Stimulated activated CD8-positive, alpha-beta memory T cell treated with anti-CD3 and anti-CD28 coated beads, Interleukin-4, amount 100 ng/mL, for 24 hours (primary cell): ENCODE results near the gene CD38.
"Not testable (repeated sequence)": the region's sequence is repeated elsewhere in the genome, so short reads cannot be mapped to it uniquely, and the experiment has no call there.

Source experiments
- DNase-seq: peaks from one replicate; pipeline ENCODE4 v3.0.0-alpha.2; 2020; ENCODE audit warnings: low read depth

CD38 gene

DNA sequence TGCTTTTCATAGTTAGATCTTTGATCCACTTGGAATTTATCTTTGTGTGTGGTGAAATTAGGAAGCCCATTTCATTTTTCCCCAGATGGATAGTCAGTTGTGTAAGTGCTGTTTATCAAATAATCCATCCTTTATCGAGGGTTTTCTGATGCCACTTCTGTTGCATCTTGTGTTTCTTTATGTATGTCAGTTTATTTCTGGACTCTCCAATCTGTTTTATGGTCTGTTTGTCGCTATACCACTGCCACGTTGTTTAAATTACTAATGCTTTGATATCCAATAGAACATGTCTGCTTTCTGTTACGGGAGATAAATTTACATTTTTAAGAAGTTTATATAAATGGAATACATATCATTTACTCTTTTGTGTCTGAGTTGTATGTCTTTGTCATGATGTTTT lies 21.0 kb downstream of the CD38 start:
- DNase-seq, result no peak

DNA sequence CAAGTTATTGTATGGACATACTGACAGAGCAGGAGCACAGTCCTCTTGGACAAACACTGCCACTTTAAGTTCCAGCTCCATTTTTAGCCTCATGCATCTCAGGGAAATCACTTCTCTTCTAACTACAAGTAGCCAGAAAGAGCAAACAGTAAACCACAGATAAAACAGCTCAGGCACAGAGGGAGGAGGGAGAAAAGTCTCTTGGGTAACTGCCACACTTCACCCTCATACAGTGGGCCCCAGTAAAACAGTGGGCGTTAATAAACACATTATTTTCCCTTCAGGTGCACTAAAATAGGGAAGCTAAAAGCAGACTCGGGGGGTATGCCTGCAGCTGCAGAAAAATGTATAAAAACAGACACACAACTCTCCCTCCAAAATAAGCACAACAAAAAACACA lies 21.6 kb downstream of the CD38 start:
- no peak for DNase-seq

DNA sequence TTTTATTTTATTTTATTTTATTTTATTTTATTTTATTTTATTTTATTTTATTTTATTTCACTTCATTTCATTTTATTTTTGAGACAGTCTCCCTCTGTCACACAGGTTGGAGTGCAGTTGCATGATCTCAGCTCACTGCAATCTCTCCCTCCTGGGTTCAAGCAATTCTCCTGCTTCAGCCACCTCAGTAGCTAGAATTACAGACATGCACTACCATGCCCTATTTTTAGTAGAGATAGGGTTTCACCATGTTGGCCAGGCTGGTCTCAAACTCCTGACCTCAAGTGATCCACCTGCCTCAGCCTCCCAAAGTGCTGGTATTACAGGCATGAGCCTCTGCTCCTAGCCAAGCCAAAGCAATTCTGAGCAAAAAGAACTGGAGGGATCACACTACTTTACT lies 24.4 kb downstream of the CD38 start:
- not testable (repeated sequence) for DNase-seq

DNA sequence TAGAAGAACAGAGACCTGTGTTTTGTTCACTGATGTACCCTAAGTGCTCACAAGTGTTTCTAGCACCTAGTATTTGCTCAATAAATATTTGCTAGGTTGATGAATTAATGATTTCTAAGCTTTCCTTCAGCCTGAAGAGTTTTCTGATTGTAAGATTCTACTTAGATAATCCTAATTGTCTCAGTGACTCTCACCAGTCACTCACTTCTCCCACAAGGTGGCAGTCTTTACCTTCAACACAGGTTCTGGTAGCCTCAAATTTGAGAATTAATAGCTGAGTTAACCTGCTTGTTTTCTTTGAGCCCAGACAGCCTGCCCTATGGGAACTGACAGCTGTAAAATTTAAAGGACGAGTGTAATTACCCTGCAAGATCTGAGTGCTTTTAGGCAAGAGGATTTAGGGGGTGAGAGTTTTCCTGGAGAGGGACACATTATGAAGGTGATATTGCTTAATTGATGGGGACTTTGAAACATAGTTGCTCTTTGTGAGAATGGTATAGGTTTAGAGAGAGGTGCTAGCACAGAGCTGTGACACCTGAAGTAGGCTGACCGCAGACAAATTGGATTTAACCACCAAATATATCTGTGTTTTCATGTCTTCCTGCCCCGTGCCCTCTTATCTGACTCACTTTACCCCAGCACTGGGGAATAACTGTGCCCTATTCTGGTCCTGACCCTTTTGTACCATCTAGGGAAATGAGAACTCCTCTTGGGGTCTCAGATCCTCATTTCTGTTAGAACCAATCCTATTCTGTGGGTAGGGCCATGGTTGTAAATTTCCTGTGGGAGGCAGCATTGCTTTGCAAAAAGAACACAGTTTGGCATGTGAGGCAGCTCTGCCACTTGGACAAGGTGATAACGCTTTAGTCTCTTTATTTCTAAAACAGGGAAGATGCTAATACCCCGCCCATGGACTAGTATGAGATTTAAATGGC lies 27.7 kb downstream of the CD38 start:
- DNase-seq, result no peak

DNA sequence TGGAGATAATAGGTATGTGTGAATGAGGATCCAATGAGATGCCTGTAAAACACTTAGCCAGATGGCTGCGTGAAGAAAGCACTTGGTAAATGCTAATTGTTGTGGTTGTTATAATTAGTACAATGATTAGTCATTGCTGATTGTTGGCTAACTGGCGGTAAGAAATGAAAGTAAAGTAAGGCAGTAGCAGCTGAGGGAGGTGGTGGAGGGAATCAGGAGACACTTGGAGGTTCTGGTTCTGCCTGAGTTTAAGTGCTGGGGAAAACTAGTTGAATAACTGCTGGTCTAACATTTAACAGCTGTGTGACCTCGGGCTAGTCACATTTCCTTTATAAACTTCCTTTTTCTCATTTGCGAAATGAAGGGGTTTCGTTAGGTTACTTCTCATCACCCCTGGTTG lies 30.9 kb downstream of the CD38 start:
- no peak for DNase-seq

GRCh38 chr4:15809466-15809865 lies 31.3 kb downstream of the CD38 start:
- no peak for DNase-seq

GRCh38 chr4:15811703-15812337 lies 33.7 kb downstream of the CD38 start:
- no peak for DNase-seq

DNA sequence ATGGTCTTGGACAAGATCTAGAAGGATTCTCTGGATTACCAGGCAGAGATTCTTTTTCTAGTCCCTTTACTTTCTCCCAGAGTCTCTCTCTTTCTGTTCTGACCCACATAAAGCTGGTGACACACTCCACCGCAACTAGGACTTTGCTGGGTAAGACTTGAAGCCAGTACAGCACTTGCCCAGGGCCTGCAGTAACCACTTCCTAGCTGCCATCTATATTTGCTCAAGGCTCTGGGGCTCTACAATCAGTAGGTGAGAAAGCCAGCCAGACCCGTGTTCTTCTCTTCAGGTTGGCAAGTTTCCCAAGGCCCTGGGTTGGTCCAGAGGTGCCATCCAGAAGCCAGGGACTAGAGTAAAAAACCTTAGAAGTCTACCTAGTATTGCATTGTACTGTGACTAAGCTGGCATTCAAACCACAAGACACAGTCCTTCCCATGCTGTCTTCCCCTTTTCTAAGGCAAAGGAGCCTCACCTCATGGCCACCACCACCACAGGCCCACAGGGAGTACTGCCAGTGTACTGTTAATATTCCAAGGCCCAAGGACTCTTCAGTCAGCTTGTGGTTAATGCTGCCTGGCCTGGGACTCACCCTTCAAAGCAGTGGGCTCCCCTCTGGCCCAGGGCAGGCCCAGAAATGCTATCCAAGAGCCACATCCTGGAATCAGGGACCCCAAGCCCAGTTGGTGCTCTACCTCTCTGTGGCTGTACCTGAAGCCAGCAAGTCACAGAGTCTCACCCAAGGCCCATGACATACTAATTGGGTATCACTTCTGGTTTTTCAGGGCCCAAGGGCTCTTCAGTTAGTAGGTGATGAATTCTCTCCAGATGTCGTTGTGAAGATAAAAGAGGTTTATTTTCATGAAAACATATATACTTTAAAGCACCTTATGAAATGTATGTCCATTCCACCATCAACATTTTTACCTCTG lies 54.7 kb downstream of the CD38 start:
- DNase-seq, result no peak

DNA sequence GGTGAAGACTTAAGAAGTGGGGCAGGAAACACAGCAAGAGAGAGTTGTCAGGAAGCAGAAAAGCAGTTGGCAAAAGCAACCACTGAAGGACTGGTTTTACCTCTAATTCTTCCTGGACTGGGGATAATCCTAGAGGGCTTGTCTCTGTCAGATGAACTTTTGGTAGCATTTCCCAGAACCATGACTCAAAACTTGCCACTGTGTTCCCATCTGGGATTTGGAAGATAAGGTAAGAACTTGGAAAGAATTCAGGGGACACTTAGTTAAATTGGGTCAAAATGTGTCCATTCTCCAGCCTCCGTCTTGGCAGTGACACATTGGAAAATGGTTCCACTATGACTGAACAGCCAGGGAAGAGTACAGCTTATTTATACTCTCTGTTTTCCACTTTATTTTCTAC lies 55.7 kb downstream of the CD38 start:
- DNase-seq, result no peak

- DNase-seq, result no peak
These were observed 58.2 kb downstream of the CD38 start for GRCh38 chr4:15836362-15836761.

GRCh38 chr4:15837591-15837990 lies 59.5 kb downstream of the CD38 start:
- no peak for DNase-seq

DNA sequence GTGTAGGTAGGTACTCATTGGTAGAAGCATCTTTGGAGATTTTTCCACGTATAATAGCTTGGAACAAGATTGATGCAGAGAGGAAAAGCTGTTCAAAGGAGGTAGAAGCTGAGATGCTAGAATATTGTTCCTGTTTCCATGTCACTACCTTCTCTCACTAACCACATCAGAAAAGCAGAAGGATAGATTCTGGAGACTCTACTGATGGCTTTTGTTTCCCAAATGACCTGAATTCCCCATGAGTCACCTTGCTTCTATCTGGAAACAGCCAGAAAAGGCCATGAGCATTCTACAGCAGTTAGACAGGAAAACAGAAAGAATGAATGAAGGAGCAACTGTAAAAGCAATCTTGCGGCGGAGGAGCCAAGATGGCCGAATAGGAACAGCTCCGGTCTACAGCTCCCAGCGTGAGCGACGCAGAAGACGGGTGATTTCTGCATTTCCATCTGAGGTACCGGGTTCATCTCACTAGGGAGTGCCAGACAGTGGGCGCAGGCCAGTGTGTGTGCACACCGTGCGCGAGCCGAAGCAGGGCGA lies 63.1 kb downstream of the CD38 start:
- not testable (repeated sequence) for DNase-seq

GRCh38 chr4:15847746-15848145 lies 69.6 kb downstream of the CD38 start:
- no peak for DNase-seq

GRCh38 chr4:15848191-15848842 lies 70.2 kb downstream of the CD38 start:
- no peak for DNase-seq

DNA sequence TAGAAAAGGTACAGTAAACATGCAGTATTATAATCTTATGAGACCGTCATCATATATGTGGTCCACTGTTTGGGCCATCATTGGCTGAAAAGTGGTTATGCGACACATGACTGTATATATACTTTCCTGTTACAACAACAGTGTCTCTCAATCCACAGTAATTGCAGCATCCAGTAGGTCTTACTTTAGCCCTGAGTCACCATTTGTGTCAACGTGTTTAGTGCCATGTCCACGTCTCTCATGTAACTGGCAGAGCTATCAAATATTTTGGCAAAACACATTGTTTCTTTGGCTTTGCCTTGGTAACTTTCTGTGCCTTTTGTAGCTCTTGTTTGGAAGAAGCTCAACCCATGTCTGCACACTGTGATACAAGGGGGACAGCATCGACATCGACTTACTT lies 73.8 kb downstream of the CD38 start:
- no peak for DNase-seq

DNA sequence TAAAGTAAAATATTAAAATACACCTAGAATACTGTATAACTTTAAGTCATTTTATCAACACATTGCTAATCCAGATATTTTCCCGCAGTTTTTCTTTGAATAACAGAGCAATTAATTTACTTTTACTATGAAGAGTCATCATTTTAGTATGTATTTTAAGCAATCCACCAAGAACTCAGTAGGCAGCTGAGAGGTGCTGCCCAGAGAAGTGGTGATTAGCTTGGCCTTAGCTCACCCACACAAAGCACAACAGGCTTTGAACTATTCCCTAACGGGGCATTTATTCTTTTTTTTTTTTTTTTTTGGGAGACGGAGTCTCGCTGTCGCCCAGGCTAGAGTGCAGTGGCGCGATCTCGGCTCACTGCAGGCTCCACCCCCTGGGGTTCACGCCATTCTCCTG lies 74.4 kb downstream of the CD38 start:
- DNase-seq, result no peak

DNA sequence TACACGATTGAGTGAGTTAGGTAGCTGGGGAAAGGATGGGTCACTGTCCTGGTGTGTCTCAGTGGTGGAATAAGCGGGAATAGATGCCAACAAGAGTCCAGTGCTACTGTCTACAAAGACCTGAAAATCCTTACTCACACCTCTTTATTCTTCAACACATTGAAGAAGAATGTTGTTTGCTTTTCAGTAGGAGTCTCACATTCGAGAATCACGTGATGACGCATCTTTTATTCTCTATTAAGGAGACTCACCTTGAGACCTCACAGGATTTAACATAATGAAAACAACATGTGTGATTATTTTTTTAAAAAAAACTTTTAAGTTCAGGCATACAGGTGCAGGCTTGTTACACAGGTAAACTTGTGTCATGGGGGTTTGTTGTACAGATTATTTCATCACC lies 75.2 kb downstream of the CD38 start:
- DNase-seq, result no peak

- no peak for DNase-seq
These were observed 77.8 kb downstream of the CD38 start for GRCh38 chr4:15855804-15856475.

GRCh38 chr4:15861198-15861597 lies 83.1 kb downstream of the CD38 start:
- not testable (repeated sequence) for DNase-seq

- DNase-seq, result no peak
These were observed 86.8 kb downstream of the CD38 start for GRCh38 chr4:15864651-15865566.
